HL-60/S4 (cell line): Measurements from ENCODE around the gene RASA3.

Experiments
- in situ Hi-C: fragments of 300-500 bp; cut with MboI; formaldehyde crosslinking; loops from 2 replicates; pipeline ENCODE4 v1.14.3; 2022; ENCODE audit warnings: low sequenced_read_pairs

The RASA3 gene

DNA sequence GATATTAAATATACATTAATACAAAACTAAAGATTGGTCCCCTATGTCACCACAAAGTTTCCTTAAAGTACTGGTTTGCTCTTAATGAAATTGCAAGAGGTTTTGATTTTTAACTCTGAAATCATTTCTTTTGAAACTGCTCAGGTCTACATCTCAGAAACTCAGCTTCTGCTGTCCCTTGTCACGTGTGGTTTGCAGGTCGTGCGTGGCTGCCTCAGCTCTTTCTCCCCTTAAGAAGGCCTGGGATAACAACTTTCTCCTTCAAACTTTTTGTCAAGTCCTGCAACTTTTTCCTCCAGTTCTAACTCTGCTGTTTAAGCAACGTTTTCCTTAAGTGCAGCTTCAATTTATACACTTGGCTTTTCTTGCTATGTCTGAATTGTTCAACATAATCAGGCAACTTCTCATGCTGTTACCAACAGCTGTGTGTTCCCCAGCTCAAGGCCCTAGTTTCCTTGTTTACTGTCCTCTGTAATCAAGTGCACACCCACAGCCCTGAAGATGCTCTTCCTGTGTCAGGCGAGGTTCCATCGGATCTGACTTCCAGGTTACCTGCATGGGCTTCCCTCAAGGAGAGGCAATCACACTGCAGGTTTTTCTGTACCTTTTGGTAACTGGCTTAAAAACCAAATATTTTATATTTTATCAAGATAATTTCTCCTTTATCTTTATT is 172.0 kb downstream of the RASA3 start:
- in situ Hi-C loops = no loop called here

DNA sequence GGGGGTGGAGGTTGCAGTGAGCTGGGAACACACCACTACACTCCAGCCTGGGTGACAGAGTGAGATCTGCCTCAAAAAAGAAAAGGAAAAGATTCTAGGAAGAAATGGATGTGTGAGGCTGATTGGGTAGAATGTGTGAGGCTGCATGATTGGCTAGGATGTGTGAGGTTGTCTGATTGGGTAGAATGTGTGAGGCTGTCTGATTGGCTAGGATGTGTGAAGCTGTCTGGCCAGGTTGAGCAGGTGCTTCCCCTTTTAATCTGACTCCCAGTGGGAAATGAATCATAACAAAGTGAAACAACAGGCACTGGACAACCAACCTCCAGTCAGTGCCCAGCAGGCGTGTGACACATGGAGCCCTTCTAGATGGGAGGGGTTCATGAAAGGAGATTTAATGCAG is 173.2 kb downstream of the RASA3 start:
- in situ Hi-C loops = no loop called here

DNA sequence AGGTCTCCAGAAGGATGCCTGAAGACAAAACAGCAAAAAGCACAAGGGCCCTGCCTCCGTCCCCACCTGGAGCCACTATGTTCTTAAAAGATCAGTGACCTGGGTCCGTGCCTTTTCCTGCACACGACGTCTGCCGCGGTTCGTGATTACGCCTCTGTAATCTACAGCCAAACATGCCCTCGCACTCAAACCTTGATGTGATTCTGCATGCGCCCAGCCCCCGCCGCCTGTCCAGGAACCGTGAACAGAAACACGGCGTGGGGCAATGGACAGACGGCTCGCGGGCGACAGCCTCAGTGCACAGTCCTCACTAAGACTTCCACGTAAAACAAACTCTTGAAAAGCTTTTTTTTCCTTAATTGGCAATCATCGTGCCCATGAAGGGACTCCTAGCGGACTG is 174.1 kb downstream of the RASA3 start:
- in situ Hi-C loops = no loop called here

DNA sequence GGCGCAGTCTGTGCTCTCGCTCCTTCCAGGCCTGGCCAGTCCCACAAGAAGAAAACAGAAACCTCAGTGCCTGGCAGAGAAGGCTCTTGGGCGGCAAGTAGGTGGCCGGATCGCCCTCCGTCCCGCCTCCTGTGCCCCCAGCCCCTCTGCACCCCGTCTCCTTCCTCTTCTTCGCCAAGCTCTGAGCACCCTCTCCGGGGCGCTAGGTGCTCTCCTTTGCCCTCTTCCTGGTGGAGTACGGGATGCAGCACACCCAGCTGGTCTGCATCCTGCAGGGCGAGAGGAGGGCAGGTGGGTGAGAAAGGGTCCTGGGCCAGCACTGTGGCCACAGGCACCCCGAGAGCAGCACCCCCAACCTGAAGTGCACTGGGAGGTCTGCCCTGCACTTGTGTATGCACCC is 175.9 kb downstream of the RASA3 start:
- in situ Hi-C loops = no loop called here

DNA sequence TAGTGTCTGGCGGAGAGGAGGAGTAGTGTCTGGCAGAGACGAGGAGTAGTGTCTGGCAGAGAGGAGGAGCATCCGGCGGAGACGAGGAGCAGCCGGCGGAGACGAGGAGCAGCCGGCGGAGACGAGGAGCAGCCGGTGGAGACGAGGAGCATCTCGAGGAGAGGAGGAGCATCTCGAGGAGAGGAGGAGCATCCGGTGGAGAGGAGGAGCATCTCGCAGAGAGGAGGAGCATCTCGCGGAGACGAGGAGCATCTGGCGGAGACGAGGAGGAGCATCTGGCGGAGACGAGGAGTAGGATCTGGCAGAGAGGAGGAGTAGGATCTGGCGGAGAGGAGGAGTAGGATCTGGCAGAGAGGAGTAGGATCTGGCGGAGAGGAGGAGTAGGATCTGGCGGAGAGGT is 176.7 kb downstream of the RASA3 start:
- in situ Hi-C loops = no loop called here

DNA sequence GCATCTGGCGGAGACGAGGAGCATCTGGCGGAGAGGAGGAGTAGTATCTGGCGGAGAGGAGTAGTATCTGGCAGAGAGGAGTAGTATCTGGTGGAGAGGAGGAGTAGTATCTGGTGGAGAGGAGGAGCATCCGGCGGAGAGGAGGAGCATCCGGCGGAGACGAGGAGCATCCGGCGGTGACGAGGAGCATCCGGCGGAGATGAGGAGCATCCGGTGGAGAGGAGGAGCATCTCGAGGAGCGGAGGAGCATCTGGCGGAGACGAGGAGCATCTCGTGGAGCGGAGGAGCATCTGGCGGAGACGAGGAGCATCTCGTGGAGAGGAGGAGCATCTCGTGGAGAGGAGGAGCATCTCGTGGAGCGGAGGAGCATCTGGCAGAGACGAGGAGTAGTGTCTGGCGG is 177.2 kb downstream of the RASA3 start:
- in situ Hi-C loops = no loop called here

DNA sequence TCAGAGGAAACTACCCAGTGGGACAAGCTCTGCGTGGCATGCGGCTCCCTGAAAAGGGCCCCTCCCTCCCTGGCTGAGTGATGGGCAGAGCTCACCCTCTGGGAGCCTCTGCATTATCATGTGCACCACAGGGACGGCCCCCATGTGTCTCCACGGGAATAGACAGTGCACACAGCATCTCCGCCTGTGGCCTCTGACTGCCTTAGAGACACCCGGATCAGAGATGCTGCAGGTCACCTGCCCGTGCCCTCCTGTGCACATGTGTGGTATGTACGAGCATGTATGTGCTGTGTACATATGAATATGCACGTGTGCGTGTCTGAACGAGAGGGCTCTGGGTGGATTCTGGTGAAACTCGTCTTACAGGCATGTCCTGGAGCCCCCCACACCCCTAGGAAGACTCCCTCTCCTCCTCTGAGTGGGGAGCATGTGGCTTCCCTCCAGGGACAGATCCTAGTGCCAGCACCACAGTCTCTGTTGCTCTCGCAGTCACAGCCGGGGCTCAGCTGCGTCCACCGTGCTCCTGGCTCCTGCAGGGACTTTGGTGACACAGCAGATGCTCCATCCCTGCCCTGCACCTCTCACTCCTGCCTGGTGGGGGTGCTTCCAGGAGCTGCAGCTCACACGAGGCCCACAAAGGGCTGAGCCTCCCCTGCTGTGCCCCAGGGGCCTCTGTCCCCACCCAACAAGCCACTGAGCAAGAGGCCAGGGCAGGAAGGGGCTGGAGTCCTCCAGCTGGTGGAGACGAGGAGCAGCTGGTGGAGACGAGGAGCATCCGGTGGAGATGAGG is 178.2 kb downstream of the RASA3 start:
- in situ Hi-C loops = no loop called here

DNA sequence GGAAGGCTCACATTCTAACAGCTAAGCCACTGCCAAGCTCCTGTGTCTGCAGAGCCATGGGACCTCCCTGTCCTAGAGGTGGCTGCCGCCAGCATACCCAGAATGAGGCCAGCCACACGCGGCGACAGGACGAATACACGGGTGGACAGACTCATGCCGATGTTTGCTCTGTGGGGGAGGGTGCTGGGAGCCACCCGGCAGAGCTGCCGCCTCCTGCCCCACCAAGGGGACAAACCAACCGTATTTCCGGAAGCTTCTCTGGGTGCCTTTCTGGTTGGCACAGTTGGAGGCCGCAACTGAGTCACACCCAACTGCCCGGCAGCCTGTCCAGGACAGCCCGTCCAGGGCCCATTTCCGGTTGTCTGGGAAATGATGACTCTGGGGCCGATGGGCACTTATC is 178.9 kb downstream of the RASA3 start:
- in situ Hi-C loops = no loop called here

DNA sequence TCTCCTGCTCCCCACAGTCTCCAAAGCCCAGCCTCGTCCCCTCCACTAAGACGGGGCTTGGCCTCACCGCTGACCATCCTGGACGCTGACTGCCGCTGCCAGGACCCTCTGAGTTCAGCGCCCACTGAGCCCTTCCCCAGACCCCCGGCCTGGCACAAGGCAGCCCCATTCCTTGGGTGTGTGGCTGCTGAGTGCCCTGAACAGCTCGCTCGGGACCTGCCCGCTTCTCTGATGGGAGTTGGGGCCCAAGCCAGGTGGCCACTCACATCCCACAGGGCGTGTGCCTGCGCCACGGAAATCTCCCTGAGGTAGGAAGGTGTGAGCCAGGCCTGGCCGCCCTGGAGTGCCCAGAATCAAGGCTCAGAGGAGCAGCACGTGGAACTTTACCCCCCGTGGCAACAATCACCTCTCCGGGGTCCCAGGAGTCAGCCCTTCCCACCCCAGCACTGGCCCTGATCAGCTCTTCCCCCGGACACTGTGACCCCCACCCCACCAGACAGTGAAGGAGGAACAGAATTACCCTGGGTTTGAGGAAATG is 179.4 kb downstream of the RASA3 start:
- in situ Hi-C loops = no loop called here

DNA sequence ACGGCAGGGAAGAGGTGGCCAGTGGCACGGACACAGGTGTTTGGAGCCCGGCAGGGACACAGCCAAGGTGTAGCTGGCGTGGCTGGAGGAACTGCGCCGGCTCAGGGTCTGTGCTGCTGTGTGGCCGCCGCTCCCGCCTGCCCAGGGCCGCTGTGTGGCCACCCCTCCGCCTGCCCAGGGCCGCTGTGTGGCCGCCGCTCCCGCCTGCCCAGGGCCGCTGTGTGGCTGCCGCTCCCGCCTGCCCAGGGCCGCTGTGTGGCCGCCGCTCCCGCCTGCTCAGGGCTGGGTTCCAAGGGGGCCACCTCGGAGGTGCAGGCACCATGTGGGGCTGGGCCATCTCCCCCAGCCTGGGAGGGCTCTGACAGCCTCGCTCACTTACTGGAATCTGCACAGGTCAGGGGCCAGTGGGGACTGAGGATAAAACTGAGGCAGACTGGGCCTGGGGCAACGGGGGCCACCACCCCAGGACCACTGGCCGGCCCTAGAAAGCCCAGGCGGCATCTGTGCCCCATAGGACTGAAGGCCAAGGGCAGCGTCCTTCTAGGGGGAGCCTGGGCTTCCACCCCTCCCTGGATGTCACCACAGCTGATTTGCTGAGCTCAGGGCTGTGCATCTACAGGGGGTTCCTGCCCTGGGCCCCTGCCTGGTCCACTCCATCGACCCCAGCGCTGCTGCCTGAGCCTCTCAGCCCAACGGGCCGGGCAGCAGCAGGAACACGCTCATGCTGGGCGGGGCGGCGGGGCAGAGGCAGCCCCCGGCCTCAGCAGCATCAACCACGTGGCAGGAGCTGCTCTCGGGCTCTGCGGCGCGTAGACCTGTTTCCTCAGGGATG is 180.1 kb downstream of the RASA3 start:
- in situ Hi-C loops = no loop called here

DNA sequence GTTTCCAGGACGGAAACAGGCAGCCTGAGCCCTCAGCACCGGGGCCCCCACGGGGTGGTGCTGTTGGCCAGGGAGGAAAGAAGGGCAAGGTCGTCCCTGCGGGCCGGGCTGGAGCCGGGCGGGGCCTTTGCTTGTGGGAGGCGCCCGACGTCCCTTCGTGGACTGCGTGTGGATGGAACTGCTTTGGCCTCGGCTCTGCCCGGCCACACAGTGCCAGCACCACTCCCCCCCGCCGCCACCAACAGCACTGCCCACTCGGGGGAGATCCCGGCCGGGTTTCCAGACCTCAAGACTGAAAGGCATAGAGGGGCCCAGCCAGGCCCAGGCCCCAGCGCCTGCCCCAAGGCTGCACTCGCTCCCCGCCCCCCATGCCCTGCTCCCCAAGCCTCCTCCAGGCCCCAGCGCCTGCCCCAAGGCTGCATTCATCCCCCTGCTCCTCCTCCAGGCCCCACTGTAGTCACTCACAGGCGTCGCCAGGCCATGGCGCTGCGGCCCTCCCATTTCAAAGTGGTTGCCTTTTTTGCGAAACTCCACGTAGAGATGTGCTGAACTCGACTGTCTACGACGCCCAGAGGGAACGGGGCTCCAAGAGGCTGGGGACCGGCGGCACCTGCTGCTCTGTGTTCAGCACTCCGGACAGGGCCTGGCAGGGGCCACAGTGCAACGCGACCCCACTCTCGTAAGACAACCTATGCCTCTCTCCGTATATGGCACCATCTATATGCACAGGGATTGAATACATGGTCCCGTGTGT is 181.0 kb downstream of the RASA3 start:
- in situ Hi-C loops = no loop called here

DNA sequence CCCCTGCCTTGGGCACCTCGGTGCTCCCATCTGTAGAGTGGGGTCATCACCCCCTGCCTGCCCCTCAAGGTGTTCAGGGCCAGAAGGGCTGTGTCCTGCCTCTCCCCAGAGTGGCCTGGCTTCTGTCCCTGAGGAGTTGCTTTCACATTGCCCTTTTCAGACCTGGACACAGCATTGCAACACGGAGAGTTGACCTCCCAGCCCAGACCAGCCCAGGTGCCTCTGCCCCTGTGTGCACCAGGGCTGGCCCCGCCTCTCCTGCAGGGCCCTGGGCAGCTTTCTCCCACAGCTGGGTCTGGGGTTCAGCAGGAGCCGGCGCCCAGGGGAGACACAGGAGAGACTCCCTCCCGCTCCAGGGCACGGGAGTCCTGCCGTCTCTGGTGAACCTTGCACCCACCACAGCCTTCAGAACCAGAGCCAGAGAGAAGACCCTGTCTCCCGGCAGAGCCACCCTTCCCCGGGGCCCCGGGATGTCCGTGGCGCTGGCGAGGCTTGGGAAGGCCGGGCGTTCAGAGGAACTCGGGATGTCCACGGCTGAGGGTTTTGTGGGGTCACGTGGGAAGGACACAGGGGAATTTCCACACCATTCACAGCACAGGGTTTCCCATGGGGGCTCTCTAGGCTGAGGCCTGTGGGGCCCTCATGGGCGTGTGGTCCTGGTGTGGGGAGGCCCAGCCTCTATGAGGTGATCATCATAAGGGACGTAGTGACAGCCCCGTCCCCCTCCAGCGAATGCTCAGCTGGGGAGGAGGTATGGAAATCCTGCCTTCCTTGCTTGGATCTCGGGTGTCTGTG is 181.8 kb downstream of the RASA3 start:
- in situ Hi-C loops = no loop called here

DNA sequence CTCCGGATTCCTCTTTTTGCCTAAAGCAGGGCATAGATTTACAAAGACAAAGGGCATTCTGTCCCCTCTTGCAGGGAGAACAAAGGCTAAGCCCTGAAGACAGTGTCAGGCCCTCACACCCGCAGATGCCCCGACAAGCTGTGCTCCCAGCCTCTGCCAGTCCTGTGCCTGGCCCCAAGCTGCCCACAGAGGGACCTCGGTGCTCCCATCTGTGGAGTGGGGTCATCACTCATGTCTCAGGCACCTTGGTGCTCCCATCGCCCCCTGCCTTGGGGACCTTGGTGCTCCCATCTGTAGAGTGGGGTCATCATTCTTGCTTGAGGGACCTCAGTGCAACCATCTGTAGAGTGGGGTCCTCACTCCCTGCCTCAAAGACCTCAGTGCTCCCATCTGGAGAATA is 182.9 kb downstream of the RASA3 start:
- in situ Hi-C loops = no loop called here

DNA sequence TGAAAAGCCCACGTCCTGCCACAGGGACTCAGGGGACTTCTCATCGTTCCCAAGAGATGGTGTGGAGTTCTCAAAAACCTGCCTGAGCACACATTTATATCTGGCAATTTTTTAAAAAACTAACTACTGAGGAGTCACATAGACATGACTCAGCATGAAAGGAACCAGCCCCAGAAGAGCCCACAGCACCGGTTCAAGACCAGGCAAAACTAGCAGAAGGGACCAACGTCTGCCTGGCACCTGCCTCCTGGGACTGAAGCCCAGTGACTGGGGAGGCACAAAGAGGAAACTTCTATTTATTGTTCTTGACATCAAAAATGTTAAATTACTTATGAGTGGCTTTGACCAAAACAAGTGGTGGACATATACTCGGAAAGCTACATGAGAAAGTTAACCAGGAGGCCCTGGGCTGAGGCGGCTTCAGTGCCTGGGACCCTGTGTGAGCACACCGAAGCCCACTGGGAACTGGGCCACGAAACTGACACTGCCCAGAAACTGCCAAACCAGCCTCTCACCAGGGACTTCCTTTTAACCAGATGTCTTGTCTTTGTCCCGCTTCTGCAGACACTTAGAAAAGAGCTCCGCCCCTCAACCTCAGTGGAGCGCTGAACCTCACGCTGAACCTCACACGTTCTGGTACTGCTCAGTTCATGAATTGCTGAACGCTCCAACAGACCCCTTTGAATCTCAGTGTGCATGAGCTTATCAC is 184.2 kb downstream of the RASA3 start:
- in situ Hi-C loops = no loop called here

DNA sequence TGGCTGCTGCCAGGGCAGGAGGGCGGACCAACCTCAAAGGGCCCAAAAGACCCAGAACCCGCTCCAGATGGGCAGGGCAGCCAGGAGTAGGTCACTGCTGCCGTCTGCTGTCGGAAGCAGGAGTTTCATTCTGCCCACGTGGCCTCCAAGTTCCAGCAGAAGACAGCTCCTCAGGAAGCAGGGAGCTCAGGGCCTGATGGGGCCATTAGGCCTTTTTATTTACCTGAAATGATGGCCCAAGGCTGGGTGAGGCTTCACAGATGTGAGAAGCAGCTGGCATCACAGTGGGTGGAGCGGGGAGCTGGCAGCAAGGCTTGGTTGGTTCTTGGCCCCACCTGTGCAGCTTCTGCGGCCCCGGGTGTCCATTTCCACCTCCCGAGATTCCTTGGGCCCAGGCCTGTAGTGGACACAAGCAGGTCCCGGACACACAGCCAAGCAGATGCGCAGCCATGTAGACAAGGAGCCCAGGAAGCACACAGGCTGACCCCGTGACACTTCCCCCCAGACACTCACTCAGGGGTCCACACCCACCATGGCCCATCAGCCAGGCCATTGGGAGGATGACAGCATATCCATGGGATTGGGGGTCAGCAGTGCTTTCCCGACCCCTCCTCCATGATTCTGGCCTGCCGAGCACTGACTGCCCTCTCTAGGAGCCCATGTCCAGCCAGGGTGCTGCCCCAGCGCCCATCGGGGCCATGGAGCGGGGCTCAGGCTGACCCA is 185.0 kb downstream of the RASA3 start:
- in situ Hi-C loops = no loop called here

DNA sequence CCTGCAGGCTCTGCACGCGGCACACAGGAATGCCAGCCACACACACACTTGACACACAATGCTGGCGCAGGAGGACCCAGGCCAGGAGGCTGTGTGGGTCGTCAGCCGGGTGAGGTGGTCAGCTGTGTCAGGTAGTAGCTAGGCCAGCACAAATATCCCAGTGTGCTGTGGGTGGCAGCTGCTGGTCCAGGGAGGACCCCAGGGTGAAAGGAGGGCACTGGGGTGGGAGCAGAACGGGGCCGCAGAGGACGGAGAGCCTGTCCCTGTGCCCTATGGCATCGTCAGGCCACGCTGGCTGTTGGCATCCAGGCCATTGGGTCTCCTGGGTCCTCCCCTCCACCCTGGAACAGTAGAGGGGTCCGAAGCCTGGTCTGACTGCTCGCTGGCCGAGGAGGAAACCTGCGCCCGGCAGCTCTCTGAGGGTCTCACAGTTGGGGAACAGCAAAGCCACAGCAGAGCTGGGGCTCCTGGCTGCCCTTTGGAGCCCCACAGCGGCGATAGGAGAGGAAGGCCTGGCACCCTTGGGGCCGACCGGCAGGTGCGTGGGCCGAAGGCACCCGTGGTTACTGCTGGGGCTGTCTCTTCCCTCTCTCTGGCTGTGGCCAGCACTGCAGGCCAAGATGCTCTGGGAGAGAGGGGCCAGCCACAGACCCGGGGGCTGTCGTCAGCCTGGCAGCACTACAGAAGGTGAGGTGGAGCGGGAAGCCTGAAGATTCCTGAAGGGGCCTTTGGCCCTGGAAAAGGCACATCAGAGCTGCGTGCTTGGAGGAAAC is 185.8 kb downstream of the RASA3 start:
- in situ Hi-C loops = no loop called here

DNA sequence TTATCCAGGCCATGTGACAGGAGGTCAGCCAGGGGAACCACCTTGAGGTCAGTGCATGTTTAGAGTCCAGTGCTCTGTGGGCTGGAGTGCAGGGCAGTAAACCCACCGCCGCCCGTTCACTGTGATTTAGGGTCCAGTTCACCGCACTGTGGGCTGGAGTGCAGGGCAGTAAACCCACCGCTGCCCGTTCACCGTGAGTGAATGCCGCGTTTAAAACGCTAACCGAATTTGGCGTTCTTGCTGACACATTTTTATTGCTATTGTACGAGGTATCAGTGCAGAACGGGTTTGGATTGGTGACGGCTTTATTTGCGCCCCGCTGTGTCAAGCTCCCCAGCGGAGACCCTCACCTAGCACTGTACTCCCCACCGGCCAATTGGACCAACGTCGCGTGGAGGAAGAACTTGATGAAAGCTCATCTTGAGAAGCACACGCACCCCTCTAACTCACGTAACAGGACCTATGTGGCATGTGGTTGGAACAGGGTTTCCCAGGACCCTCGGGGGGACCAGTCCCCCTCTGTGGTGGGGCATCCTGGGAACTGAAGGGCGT is 186.5 kb downstream of the RASA3 start:
- in situ Hi-C loops = no loop called here
